ENCODE results near the gene BEX3.
"Not testable (repeated sequence)": the region's sequence is repeated elsewhere in the genome, so short reads cannot be mapped to it uniquely, and the experiment has no call there.

BEX3 gene

DNA sequence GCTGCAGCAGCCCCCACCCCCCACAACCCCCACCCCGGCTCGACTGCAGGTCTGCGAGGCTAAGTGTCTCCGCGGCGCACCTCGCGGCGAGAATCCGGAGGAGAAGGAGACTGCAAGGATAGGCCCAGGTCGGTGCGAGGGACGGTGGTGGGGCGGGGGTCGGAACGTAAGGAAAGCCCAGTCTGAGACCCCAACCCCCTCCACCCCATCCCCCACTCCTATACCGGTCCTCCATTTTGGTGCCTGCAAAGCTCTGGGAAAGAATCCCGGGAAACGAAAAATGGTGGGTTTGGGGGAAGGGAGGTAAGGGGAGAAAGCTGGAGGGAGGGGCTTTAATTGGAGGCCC lies 614 bp downstream of the BEX3 start:
- H3K4me3 ChIP-seq (ENCODE audit: low read depth, low read length) = peak overlapping the region; percentile 67
- no peak for DNase-seq (ENCODE audit: low read depth)

- H3K4me3 ChIP-seq (ENCODE audit: low read depth, low read length) = no peak overlapping the region
- no peak for DNase-seq (ENCODE audit: low read depth)
These were observed 2.7 kb downstream of the BEX3 start for GRCh38 chrX:103378990-103379389.

GRCh38 chrX:103382877-103383276 lies 6.5 kb downstream of the BEX3 start:
- no peak overlapping the region for H3K4me3 ChIP-seq (ENCODE audit: low read depth, low read length)

DNA sequence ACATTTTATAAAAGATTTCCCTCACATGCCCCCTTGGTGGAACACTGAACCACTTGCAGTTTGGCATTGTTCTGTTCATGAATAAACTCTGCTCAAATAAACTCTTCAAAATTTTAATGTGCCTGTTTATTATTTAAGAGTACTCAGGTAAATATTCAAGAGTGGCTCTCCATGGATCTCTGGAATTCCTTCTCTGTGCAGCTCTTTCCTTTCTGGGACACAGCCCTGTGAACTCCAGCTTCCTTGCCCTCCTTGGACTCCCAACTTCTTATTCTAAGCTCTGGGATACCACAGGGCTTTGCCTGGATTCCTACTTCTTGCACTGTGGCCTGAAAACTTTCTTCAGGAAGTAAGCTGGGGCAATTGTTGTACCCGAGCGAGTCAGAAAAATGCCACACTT lies 8.3 kb downstream of the BEX3 start:
- no peak for DNase-seq (ENCODE audit: low read depth)
- H3K4me3 ChIP-seq (ENCODE audit: low read depth, low read length) = no peak overlapping the region

More at GRCh38 chrX:103382877-103383276, 6.5 kb downstream of the BEX3 start:
- no peak for DNase-seq (ENCODE audit: low read depth)

DNA sequence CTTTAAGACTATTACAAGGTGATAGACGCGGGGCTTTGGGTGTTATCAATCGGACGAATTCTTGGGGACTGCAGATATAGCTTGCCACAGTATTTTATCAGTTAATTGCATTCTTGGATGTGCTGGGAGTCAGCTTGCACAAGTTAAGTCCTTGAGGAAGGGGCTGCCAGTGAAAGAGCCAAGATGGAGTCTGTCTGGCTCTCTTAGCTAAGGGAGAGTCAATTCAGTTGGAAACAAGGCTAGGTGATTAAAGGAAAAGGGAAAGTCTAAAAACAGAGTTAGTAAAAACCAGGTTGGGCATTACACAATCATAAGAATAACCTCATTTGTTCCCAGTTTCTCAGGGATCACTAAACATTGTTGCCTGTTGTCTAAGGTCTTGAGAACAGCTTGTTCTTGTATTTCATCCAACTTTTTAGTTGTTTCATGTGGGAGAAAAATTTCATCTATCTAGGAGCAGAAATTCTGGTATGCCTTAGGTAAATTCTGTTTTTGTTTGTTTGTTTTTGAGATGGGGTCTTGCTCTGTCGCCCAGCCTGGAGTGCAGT lies 9.0 kb downstream of the BEX3 start:
- not testable (repeated sequence) for DNase-seq (ENCODE audit: low read depth); H3K4me3 ChIP-seq (ENCODE audit: low read depth, low read length)

DNA sequence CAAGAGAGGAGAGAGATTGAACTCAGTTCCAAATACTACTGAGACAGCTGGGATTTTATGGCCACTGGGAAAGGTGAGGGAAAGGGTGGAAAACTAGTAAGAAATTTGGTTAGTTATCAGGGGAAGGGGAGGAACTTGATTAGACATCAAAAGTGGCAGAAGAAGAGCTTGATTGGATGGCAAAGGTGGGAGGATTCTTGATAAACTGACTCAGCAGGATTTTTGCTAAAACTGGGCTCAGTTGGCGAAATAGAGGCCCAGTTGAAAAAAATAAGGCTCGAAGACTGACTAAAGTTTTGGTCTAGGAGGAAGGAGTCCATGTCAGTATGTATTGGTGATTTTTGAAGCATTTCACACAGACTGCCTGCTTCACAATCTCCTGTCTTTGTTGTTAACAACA lies 10.0 kb downstream of the BEX3 start:
- DNase-seq (ENCODE audit: low read depth) = no peak
- no peak overlapping the region for H3K4me3 ChIP-seq (ENCODE audit: low read depth, low read length)

DNA sequence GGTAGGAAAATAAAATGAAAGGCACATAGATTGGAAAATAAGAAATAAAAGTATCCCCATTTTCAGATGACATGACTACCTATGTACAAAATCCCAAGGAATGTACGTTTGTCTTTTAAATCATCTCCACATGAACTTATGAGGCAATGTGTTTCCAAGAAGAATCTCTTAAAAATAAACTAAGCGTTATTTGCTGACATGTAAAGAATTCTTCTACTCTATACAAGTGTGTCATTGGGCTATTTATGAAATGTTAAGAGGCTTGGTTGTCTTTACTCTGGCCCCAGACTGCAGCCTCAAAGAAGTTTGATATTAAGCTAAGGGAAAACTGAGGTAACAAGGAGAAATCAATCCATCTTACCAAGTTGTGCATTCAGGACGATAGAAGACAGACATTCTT lies 17.1 kb downstream of the BEX3 start:
- DNase-seq (ENCODE audit: low read depth) = no peak
- no peak overlapping the region for H3K4me3 ChIP-seq (ENCODE audit: low read depth, low read length)

DNA sequence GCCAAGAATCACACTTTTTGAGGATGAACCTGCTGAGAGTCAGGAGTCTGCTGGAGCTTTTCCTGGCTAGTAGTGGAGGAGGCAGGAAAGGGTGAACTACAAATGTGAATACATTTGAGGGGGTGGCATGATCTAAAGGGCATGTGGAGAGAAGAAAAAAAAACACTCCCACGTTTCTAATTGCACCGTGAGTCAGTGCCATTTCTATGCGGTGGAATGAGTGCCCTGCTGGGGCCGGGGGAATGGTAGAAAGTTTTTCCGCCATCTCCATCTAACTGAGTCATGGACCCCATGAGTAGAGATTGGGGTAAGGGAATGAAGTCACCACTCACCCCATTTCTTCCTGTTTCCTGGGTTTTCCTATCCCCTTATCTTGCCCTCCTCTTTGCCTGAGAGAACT lies 19.8 kb downstream of the BEX3 start:
- H3K4me3 ChIP-seq (ENCODE audit: low read depth, low read length) = no peak overlapping the region
- peak; percentile 47 for DNase-seq (ENCODE audit: low read depth)

GRCh38 chrX:103396660-103397059 lies 20.3 kb downstream of the BEX3 start:
- H3K4me3 ChIP-seq (ENCODE audit: low read depth, low read length) = no peak overlapping the region
- no peak for DNase-seq (ENCODE audit: low read depth)

GRCh38 chrX:103397707-103398106 lies 21.4 kb downstream of the BEX3 start:
- DNase-seq (ENCODE audit: low read depth) = no peak
- no peak overlapping the region for H3K4me3 ChIP-seq (ENCODE audit: low read depth, low read length)

GRCh38 chrX:103398421-103398864 lies 22.1 kb downstream of the BEX3 start:
- peak; percentile 79 for DNase-seq (ENCODE audit: low read depth)

DNA sequence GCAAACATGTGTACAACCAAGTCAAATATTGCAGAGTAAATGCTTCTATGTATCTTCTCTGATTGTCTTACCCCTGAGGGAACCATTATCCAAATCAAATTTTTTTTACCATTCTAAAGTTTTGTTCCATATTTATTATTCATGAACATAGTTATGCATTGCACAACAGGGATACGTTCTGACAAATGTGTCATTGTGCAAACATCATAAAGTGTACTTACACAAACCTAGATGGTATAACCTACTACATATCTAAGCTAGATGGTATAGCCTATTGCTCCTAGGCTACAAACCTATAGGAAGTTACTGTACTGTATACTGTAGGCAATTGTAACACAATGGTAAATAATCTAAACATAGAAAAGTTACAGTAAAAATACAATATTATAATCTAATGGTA lies 23.4 kb downstream of the BEX3 start:
- no peak for DNase-seq (ENCODE audit: low read depth)
- H3K4me3 ChIP-seq (ENCODE audit: low read depth, low read length) = no peak overlapping the region

More at GRCh38 chrX:103398421-103398864, 22.1 kb downstream of the BEX3 start:
- H3K4me3 ChIP-seq (ENCODE audit: low read depth, low read length) = no peak overlapping the region

DNA sequence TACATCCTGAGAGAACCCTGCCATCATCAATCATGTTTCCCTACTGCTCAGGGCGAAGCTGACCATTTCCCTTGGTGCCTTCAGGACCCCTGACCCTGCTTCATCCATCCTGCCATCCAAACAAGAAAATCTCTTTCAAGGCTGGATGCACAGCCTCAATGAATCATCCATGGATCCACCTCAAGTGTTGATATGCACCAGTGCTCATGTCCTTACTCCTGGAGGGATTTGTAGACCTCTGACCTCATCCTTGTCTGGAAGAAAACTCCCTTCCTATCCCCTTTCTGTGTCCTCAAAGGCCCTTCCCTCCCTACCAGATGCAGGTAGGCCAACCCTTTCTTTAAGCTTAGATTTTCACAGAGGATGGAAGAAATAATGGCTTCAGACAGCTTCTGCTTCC lies 24.6 kb downstream of the BEX3 start:
- no peak overlapping the region for H3K4me3 ChIP-seq (ENCODE audit: low read depth, low read length)
- DNase-seq (ENCODE audit: low read depth) = no peak

DNA sequence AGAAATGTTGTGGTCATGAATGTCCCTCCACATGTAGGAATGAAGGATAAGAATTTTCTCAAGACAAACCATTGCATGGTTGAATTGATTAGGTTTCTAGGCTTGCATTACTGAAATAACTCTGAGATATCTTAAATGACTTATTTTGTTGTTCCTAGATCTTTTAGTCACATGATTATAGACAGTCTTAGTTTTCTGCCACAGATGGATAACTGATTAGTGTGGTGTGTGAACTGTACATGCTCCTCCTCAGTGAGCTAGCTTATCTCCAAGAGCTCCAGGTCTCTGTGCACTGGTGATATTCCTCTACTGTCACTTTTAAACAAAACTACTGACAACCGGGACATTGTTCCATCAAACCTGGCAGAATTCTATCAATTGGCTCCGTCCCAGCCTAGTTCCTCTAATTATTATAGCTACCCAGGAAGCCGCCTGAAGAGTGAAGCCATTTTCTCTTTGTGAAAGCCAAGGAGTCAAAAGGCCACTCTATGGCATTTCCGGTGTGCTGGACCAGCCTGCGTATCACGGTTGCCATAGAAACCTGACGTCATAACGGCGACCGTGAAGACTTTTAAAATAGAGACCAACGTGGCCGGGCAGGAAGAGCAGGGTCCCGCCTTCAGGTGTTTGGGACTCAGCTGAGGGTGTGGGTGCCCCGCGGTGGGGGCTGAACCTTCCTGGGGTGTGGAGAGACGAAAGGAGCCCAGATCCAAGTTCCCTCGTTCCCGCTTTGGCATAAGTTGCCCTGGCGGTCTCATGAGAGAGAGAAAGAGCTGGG lies 28.1 kb downstream of the BEX3 start:
- DNase-seq (ENCODE audit: low read depth) = peak; percentile 69
- peak overlapping the region; percentile 65 for H3K4me3 ChIP-seq (ENCODE audit: low read depth, low read length)

DNA sequence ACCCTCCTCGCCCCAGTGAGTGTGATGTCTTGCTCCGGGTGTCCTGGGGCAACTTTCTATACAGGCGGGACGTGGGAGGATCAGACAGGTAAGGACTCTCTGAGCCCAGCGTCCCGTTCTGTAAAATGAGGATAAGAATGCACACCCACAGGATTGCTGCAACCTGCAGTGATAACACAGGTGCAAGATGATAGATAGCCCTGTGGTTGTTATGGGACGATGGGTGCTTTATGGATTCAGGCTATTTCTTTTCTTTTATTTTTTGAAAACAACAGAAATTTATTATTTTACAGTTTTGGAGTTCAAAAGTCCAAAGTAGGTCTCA lies 28.6 kb downstream of the BEX3 start:
- peak overlapping the region; percentile 65 for H3K4me3 ChIP-seq (ENCODE audit: low read depth, low read length)
- no peak for DNase-seq (ENCODE audit: low read depth)

DNA sequence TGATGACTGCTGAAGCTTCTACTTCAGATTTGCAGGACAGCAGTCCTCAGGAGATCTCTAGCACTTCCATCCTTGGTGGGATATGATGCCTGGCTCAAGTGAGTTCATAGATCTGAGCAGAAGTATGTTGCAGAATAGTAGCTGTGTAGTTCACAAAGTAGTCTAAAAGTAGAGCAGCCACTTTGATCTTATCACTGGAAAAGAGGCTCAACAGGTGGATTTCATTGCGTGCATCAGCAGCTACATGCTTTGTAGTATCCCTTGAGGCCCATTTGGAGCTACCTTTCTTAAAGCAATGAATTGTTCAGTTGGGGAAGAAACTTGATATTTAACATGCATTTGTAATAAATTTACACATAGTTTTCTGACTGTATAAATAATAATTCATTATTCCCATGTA lies 29.9 kb downstream of the BEX3 start:
- no peak for DNase-seq (ENCODE audit: low read depth)
- H3K4me3 ChIP-seq (ENCODE audit: low read depth, low read length) = no peak overlapping the region

DNA sequence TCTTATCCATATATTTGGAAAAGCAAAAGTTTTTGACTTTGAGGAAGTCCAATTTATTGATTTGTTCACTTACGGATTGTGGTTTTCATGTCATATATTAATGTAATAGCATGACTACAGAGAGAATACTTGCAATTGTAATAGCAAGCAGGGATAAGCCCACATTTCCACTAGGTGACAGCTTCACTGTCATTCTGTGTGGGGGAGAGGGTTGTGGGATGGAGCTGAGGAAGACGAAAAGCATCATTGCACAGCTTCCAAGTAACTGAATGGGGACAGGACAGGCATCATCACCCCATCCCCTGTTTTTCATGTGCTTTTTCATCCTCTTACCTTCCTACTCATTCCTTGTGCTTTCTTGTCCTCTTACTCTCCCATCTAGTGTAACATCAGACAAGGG lies 31.4 kb downstream of the BEX3 start:
- no peak for DNase-seq (ENCODE audit: low read depth)
- no peak overlapping the region for H3K4me3 ChIP-seq (ENCODE audit: low read depth, low read length)

GRCh38 chrX:103411721-103412120 lies 35.4 kb downstream of the BEX3 start:
- DNase-seq (ENCODE audit: low read depth) = not testable (repeated sequence)

DNA sequence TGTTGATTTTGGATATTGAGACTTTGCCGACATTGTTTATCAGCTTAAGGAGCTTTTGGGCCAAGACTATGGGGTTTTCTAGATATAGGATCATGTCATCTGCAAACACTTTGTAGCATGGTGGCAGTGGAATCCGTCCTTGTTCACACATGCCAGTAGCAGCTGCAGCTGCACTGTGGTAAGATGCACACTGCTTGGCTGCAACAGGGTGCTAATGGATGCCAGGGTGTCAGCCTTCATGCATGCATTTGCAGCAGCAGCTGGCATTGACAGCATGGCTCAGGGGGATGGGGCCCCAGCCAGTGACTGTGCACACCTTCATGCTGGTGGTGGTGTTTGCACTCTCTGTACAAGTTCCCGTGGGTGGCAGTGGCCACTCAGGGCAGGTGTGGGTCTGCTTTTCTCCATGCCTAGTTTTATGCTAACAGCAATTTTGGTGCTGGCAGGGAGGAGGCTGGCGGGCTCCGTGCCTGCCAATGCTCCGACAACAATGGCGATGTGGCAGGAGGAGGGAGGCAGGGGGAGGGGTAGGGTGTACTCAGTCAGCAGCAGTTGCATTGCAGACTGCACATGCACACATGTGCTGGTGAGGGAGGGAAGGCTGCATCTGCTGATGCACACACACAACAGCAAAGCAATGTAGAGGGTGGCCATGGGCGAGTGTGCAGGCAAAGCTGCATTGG lies 37.5 kb downstream of the BEX3 start:
- no peak overlapping the region for H3K4me3 ChIP-seq (ENCODE audit: low read depth, low read length)
- no peak for DNase-seq (ENCODE audit: low read depth)

More at GRCh38 chrX:103411721-103412120, 35.4 kb downstream of the BEX3 start:
- not testable (repeated sequence) for H3K4me3 ChIP-seq (ENCODE audit: low read depth, low read length)

DNA sequence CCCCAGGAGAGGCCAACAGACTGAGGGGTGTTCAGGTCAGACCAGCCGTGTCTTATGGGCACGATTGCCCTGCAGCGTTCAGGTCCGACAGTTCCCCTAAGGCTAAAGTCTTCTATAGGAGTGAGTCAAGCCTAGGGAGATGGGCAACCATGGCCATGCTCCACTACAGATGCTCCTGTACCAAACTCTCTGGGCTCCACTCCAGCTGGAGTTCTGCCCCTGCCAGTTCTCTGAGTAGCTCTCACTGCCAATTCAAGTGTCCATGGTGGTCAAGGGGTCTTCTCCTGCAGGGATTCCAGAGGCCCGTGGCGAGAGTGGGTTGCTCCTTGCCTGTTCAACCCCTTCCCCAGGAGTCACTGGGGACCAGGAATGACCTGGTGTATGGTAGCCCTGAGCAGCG lies 38.2 kb downstream of the BEX3 start:
- H3K4me3 ChIP-seq (ENCODE audit: low read depth, low read length) = no peak overlapping the region
- DNase-seq (ENCODE audit: low read depth) = no peak

DNA sequence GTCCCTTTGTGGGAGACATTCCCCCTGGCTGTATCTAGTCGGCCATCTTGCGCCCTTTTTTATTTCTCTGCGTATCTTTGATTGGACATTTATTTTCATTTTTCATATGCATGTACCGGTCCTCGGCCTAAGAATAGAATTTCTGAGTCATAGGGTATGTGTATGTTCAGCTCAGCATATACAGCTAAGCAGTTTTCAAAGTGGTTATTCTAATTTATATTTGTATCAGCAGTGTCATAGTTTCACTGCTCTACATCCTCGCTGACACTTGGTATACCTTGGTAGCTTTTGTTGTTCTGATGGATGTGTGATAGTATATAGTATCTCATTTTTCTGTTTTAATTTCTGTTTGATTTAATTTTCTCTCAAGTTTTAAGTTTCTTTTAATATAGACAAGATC lies 38.7 kb downstream of the BEX3 start:
- DNase-seq (ENCODE audit: low read depth) = no peak
- H3K4me3 ChIP-seq (ENCODE audit: low read depth, low read length) = no peak overlapping the region
